Skeletal muscle satellite cell (primary cell): ENCODE measurements around the gene MAMLD1.

Experiments used
- H3K27me3 ChIP-seq: 2 replicates; pipeline ENCODE4 v1.7.0; 2013; ENCODE audit warnings: low read length; ENCODE audit not compliant: control insufficient read depth, insufficient read depth
- H3K36me3 ChIP-seq: 2 replicates; pipeline ENCODE4 v1.7.0; 2013; ENCODE audit warnings: mild to moderate bottlenecking, control low read depth, low read length; ENCODE audit not compliant: insufficient read depth
- H3K4me1 ChIP-seq: 2 replicates; pipeline ENCODE4 v1.7.0; 2013; ENCODE audit warnings: low read length; ENCODE audit not compliant: control insufficient read depth, insufficient read depth
- H3K4me2 ChIP-seq: 2 replicates; pipeline ENCODE4 v1.7.0; 2013; ENCODE audit warnings: mild to moderate bottlenecking, low read length
- H3K4me3 ChIP-seq: 2 replicates; pipeline ENCODE4 v1.7.0; 2013; ENCODE audit warnings: low read length
- H3K9ac ChIP-seq: 2 replicates; pipeline ENCODE4 v1.7.0; 2013; ENCODE audit warnings: mild to moderate bottlenecking, low read depth, low read length, moderate library complexity
- H3K9me3 ChIP-seq: replicated peaks from 2 replicates; pipeline ENCODE4 v1.7.0; 2013; ENCODE audit warnings: mild to moderate bottlenecking, control low read depth, low read length

Gene MAMLD1

DNA sequence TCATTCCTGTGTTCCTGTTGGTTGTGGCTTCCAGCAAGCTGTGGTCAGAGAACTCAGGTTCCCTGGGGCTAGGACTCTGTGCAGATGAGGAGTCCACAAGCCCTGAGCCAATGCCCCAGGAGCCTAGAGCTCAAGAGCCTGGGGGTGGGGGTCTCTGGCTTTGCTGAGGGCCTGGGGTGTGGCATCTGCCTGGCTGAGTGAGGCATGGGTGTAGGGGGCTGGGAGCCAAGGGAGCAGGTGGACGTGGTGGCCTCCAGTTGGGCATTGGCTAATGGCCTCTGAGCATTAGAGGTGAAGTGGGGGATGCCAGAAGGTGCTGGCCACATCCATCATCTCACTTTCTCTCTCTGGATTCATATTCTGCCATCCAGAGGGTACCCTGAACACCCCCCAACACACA lies 5.3 kb upstream of the MAMLD1 start:
- Histone ChIP-seq H3K9me3 (no peaks in the 10 kb centered on the region), H3K4me2 (no peak overlapping the region), H3K4me1 (peaks cover 7% of the 10 kb centered on the region), H3K36me3 (no peaks in the 10 kb centered on the region), H3K9ac (no peak overlapping the region), H3K4me3 (no peak overlapping the region), H3K27me3 (peaks cover 3% of the 10 kb centered on the region)

DNA sequence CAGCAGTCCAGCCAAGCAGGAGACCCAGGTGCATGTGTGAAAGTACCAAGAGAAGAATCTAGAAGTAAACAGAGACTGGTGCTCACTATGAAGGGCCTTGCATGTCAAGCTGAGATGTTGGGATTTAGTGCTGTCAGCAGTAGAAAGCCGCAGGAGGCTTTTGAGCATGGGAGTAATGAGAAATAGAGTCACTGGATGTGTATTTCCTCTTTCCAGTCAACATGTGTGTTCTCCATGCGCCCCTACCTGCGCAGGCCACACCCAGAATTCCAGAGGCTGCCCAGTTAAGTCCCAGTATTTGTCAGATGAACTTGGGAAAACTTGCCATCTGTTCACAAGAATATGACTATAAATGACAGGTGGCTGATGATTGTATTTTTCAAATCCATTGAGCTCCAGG lies 4.5 kb upstream of the MAMLD1 start:
- H3K4me2 ChIP-seq: no peak overlapping the region
- no peaks in the 10 kb centered on the region for H3K9me3 ChIP-seq
- peaks cover 7% of the 10 kb centered on the region for H3K4me1 ChIP-seq
- H3K9ac ChIP-seq: no peak overlapping the region
- no peaks in the 10 kb centered on the region for H3K36me3 ChIP-seq
- peaks cover 3% of the 10 kb centered on the region for H3K27me3 ChIP-seq
- H3K4me3 ChIP-seq: no peak overlapping the region

DNA sequence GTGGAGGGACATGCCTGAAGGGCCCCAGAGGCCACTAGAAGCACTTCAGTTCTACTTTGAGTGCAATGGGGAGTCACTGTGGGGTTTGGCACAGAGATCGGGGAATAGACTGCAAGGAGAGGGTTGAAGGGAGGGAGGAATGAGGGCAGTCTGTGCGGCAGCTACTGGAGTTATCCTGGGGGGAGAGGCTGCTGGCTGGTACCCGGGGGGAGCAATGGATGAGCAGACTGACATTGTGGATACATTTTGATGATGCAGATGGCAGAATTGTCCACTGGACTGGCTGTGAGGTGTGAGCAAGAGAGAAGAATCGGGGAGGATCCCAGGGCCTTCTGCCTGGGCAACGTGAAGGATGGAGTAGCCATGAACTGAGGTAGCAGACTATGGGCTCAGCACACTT lies 2.8 kb upstream of the MAMLD1 start:
- H3K4me1 ChIP-seq: peaks cover 7% of the 10 kb centered on the region
- no peaks in the 10 kb centered on the region for H3K36me3 ChIP-seq
- H3K4me2 ChIP-seq: no peak overlapping the region
- H3K4me3 ChIP-seq: no peak overlapping the region
- no peaks in the 10 kb centered on the region for H3K9me3 ChIP-seq
- H3K27me3 ChIP-seq: peaks cover 3% of the 10 kb centered on the region
- no peak overlapping the region for H3K9ac ChIP-seq

DNA sequence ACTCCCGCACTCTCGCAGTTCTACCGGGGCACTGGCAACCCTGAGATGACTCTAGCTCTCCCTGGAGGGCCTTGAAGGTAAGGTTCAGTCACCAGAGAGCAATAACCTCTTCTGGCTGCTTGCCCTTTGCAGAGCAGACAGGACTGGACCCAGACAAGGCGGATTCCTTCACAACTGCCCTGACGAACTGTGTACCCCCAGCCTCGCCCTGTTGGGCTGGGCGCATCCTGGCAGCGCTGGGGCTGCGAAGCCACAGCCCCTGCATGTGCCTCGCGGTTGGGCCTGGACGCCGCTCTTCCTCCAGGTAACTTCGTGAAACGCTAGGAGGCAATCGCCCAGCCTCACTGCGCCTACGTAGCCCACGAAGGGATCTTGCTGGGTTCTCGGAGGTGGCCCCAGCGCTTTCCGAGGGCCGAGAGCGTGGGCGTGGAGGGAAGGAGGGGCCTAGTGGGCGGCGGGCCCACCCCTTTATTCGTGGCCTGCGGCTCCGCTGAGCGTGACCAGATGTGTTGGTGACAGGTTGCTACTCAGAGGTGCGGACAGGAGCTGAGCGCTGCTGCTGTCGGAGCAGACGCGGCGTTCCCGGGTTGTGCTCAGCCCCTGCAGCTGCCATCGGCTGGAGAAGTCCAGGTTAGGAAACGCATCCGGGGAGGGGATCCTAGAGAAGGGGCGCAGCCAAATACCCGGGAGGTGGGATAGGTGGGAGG lies 1.9 kb upstream of the MAMLD1 start:
- Histone ChIP-seq H3K27me3 (peaks cover 3% of the 10 kb centered on the region), H3K4me1 (peaks cover 7% of the 10 kb centered on the region), H3K36me3 (no peaks in the 10 kb centered on the region), H3K9ac (peak overlapping the region; percentile 85), H3K4me2 (peak overlapping the region; percentile 82), H3K9me3 (no peaks in the 10 kb centered on the region), H3K4me3 (peak overlapping the region; percentile 88)

DNA sequence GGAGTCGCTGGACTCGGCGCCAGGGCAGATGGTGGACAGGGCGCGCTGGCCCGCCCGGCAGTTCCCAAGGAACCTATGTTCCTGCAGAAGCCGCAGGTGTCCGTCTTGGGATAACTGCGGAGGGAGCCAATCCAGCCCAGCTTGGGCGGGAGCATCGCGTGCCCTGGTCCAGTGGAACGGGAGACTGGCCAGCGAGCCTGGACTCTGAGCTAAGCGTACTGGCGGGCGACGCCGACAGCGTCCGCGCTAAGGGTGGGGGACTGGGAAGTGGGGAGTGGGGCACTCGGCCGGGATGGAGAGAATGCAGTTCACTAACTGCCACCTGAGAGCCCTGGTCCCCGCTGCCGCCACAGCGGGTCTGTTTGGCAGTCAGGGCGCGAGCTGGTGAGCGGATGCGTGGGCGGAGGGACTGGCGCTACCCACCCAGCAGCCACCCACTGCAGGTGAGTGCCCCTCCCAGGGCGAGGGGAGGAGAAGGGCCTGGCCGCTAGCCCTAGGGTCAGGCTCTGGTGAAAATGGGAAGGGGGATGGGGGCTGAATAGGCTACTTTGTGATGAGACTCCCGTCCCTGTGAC lies 1.3 kb upstream of the MAMLD1 start:
- Histone ChIP-seq H3K27me3 (peaks cover 3% of the 10 kb centered on the region), H3K4me2 (peak overlapping the region; percentile 82), H3K36me3 (no peaks in the 10 kb centered on the region), H3K4me1 (peaks cover 7% of the 10 kb centered on the region), H3K9ac (peak overlapping the region; percentile 85), H3K4me3 (peak overlapping the region; percentile 88), H3K9me3 (no peaks in the 10 kb centered on the region)

DNA sequence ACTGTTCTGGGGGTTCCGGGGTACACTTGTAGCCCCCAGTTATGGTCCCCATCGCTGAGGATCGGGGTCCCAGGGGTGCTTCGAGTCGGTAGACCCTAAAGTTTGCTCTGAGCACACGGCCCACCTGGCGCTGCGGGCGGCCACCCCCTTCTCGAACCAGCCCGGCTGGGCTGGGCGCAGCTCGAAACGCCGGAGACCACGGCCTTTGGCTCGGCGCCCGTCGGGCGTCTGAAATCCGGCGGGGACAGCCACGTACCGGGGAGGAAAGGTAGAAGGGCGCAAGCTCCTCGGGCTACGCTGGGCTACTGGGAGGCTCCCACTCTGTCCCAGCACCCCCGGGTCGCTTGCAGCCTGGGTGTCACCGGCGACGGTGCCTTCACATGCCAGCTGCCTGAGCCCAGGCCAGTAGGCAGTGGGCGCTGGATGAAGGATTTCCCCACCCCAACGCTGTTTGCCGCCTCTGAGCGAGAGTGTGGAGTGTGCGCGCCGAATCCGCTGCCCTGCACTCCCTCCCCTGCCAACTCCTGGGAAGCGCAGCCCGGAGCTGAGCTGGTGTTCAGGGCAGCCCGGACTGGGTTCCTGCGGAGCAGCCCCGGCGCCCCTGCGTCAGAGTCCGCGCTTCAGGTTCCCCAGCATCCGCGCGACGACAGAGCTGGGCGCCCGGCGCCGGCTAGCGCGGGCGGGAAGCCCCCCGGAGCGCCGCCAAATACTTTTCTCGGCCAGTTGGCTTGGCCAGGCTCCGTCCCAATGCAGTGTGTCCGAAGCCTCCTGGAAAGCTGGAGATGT lies 637 bp downstream of the MAMLD1 start:
- H3K36me3 ChIP-seq: no peaks in the 10 kb centered on the region
- H3K4me2 ChIP-seq: peak overlapping the region; percentile 82
- H3K4me3 ChIP-seq: peak overlapping the region; percentile 88
- peaks cover 3% of the 10 kb centered on the region for H3K27me3 ChIP-seq
- peak overlapping the region; percentile 85 for H3K9ac ChIP-seq
- H3K4me1 ChIP-seq: peaks cover 11% of the 10 kb centered on the region
- no peaks in the 10 kb centered on the region for H3K9me3 ChIP-seq

DNA sequence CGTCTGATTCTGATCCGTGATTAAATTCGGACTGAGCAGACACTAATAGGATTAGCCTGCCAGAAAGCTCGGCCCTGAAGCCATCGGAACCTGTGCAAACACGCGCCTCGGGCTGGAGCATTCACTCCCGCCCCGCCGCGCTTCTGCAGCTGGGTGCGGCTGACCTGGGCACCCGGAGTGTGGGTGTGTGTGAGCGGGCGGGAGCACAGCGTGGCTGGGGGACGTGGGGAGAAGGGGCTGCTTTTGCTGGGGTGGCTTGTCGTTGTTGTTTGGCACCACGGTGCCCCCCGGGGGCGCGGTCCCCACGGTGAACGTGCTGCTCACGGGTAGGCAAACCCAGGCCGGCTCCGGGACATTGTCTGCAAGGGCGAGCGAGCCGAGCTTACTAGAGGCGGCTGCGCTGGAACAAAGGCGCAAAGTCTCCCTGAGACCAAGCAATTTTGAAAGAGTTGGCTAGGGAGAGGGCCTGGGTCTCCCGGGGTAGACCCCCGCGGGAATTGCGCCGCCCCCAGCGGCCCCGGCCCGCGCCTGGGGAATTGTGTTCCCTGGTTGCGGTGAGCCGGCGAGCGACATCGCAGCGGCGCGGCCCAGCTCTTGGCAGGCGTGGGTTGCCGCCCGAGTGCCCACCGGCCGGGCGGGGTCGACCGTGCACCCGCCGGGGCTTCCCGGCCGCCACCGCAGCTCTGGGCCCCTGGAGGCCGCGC lies 1.4 kb downstream of the MAMLD1 start:
- no peaks in the 10 kb centered on the region for H3K9me3 ChIP-seq
- H3K36me3 ChIP-seq: no peaks in the 10 kb centered on the region
- peak overlapping the region; percentile 88 for H3K4me3 ChIP-seq
- H3K27me3 ChIP-seq: peaks cover 3% of the 10 kb centered on the region
- H3K4me1 ChIP-seq: peaks cover 11% of the 10 kb centered on the region
- peak overlapping the region; percentile 85 for H3K9ac ChIP-seq
- H3K4me2 ChIP-seq: peak overlapping the region; percentile 82

DNA sequence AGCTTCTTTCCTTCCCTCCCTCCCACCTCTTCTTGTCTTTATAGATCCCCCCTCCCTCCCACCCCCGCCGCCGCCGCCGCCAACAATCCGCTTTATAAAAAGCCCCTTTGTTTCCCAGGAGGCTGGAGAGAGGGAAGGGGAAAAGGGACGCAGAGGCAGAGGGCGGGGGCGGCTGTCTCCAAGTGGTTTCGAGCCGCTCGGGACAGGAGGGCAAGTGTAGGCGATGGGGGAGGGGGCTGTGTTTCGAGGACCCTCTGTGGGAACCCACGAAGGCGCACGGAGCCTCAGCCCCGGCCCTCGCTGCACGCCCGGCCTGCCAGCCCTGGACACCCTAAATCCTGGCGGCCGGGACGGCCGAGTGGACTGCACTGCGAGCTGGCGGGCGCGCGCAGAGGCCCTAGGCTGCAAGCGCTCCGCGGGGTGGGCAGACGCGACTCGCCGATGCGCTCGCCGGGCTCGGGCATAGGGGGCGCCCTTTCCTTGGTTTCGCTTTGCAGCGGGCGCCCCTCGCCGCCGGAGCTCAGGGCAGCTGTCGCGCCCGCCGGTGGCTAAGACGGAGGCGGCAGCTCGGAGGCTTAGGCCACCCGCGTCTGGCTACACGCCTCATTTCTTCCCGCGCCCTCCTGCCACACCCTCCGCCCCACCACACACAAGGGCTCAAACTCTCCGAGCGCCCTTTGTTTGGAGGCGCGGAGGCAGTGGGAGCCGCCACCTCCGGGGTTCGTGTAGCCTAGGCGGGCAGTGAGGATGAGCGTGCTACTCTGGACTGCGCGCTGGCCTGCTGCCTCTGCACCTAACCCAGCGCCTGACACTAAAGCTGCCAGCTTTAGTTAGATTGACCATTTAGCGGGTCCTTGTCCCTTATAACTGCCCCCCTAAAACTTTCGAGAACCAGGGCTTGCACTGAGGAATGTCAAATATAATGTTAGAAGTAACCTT lies 2.2 kb downstream of the MAMLD1 start:
- Histone ChIP-seq H3K9me3 (no peaks in the 10 kb centered on the region), H3K36me3 (no peaks in the 10 kb centered on the region), H3K4me1 (peaks cover 11% of the 10 kb centered on the region), H3K27me3 (peaks cover 3% of the 10 kb centered on the region), H3K9ac (peak overlapping the region; percentile 85), H3K4me2 (peak overlapping the region; percentile 82), H3K4me3 (peak overlapping the region; percentile 88)

DNA sequence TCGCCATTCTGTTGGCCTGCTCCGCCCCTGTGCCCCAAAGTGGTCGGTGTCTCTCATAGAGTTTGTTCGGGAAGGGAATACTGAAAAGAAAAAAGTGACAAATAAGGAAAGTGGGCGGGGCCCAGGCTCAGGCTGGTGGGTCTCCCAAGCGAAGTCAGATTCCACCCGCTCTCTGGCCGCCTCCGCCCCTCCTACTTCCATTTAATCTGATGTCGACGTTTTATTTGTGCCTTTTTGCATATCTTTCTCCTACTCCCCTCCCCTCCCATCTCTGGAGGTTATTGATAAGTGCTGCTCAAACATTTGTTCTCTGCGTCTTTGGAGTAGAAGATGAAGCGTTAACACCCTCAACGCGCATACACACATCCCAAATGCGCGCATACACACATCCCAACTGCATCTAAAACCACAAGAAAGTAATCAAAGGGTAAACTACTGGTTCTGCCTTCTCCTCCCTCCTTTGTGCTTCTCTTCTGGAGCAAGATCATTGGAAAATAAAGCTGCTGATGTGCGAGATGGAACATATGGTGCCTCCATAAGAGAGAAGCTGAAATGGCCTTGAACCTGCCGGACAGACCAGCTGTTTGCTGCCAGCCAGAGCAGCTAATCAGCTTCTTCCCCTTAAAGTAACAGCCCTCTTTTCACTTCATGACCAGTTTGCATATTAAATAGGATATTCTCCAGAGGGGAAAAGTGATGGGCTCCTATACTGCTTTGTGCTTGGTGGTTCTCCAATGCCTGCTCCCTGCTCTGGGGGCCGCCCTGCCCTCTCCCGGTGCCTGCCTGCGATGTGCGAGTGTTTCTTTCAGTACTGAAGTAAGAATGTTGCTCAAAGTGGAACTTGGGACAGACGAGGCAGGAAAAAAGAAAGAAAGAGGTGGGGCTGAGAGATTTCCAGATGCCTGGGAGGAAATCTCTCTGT lies 3.1 kb downstream of the MAMLD1 start:
- peak overlapping the region; percentile 85 for H3K9ac ChIP-seq
- no peaks in the 10 kb centered on the region for H3K9me3 ChIP-seq
- peaks cover 10% of the 10 kb centered on the region for H3K4me1 ChIP-seq
- peak overlapping the region; percentile 88 for H3K4me3 ChIP-seq
- no peaks in the 10 kb centered on the region for H3K36me3 ChIP-seq
- peaks cover 2% of the 10 kb centered on the region for H3K27me3 ChIP-seq
- H3K4me2 ChIP-seq: peak overlapping the region; percentile 82
